Esophagus muscularis mucosa (tissue), 4 donors: ENCODE data around the gene F11R. TPM values are rescaled to one million over a fixed set of nuclear protein-coding genes. Genes with fewer than 3 reads are reported as not detected.
"Not testable (repeated sequence)": the region's sequence is repeated elsewhere in the genome, so short reads cannot be mapped to it uniquely, and the experiment has no call there.

Experiments used
- DNase-seq: peaks from one replicate; pipeline ENCODE4 v3.0.0-alpha.2; 2017; ENCODE audit errors: extremely low spot score
- H3K27ac ChIP-seq, 4 donors: fragments of 200-600 bp; sonication (generic); replicated peaks in 1 of 4; 1 replicate in 3 of 4; 2 replicates in 1 of 4; pipeline ENCODE4 v1.5.1; 2016 to 2019; ENCODE audit warnings: mild to moderate bottlenecking in 1 of 4
- H3K27me3 ChIP-seq, 4 donors: fragments of 200-600 bp; sonication (generic); one replicate each; pipeline versions ENCODE4 v1.5.1 to v1.6.0; 2016 to 2019
- H3K36me3 ChIP-seq, 4 donors: fragments of 200-600 bp; sonication (generic); one replicate each; pipeline ENCODE4 v1.5.1; 2016 to 2019
- H3K4me1 ChIP-seq, 4 donors: fragments of 200-600 bp; sonication (generic); one replicate each; pipeline ENCODE4 v1.5.1; 2016 to 2019
- H3K4me3 ChIP-seq, 4 donors: fragments of 200-600 bp; sonication (generic); 1 replicate in 2 of 4; 2 replicates in 2 of 4; pipeline ENCODE4 v1.5.1; 2016 to 2019; ENCODE audit warnings: mild to moderate bottlenecking in 4 of 4, moderate library complexity in 1 of 4
- H3K9me3 ChIP-seq, 4 donors: fragments of 200-600 bp; sonication (generic); 1 replicate in 3 of 4; 2 replicates in 1 of 4; pipeline ENCODE4 v1.5.1; 2016 to 2019
- EP300 ChIP-seq: sonication (generic); formaldehyde crosslinking; IDR thresholded peaks from one replicate; pipeline ENCODE4 v1.6.1; 2017; ENCODE audit warnings: antibody characterized with exemption
- POLR2A ChIP-seq: fragments of 450-650 bp; IDR thresholded peaks from one replicate; pipeline ENCODE4 v1.6.1; 2017; ENCODE audit warnings: antibody characterized with exemption, moderate library complexity, mild to moderate bottlenecking, low read depth
- POLR2AphosphoS5 ChIP-seq, 2 donors: sonication (generic); formaldehyde crosslinking; IDR thresholded peaks; one replicate each; pipeline ENCODE4 v1.6.1; 2017; ENCODE audit warnings: antibody characterized with exemption in 2 of 2
- WGBS: methylation state at CpG from one replicate; pipeline ENCODE4 v1.1.5; 2018; 5-methylcytosine and 5-hydroxymethylcytosine counted together
- intact Hi-C: fragments of 100-400 bp; cut with DNase I; formaldehyde crosslinking; loops from one replicate; pipeline ENCODE4 v1.15.1; 2023
- small RNA-seq, 3 donors: library from RNA; depleted of rRNA; stranded (forward); fragments of <200 nt; gene quantifications; one replicate each; pipeline ENCODE3, GENCODE V24; 2016
- total RNA-seq, 4 donors: library from RNA; depleted of rRNA; stranded (reverse); fragments of >200 nt; gene quantifications; one replicate each; pipeline versions ENCODE4 v1.1.0 to v1.2.1, GENCODE V29; 2016
- TF ChIP-seq, protein P1 (sequence below), 3 experiments: fragments of 200-600 bp in 2 of 3; fragments of 450-650 bp in 1 of 3; sonication (generic) in 2 of 3; IDR thresholded peaks; one replicate each; pipeline ENCODE4 v1.5.1; 2017 to 2019; ENCODE audit warnings: antibody characterized with exemption in 3 of 3, mild to moderate bottlenecking in 2 of 3, moderate library complexity in 1 of 3

F11R gene
- total RNA-seq, 4 donors from 2014 or later: 9.1 to 17.7 (median 14.9) TPM

DNA sequence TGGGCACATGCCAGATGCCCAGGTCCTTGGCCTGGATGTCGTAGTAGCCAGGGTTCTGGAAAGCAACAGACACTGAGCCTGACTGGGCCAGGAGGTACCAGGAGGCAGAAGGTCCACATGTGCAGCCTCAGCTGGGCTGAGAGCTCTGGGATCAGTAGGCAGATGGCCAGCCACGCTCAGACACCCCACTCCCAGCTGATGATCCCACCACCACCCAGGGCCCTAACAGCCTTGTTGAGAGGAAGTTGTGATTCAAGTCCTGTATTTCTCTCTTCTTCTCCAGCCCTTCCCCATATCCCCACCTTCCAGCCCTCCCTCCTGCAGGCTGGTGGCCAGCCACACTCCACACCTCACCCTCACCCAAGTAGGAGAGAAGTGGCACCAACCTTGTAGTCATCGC lies 70.3 kb downstream of the F11R start:
- TF ChIP-seq POLR2A (no peak), POLR2AphosphoS5 (IDR thresholded peaks at IDR 0.05) (no peak)
- TF ChIP-seq, protein P1, sequence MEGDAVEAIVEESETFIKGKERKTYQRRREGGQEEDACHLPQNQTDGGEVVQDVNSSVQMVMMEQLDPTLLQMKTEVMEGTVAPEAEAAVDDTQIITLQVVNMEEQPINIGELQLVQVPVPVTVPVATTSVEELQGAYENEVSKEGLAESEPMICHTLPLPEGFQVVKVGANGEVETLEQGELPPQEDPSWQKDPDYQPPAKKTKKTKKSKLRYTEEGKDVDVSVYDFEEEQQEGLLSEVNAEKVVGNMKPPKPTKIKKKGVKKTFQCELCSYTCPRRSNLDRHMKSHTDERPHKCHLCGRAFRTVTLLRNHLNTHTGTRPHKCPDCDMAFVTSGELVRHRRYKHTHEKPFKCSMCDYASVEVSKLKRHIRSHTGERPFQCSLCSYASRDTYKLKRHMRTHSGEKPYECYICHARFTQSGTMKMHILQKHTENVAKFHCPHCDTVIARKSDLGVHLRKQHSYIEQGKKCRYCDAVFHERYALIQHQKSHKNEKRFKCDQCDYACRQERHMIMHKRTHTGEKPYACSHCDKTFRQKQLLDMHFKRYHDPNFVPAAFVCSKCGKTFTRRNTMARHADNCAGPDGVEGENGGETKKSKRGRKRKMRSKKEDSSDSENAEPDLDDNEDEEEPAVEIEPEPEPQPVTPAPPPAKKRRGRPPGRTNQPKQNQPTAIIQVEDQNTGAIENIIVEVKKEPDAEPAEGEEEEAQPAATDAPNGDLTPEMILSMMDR (IDR thresholded peaks at IDR 0.05): no peak
- H3K9me3 ChIP-seq: no peaks in the 10 kb centered on the region
- H3K36me3 ChIP-seq: no peaks in the 10 kb centered on the region
- H3K4me3 ChIP-seq: no peak overlapping the region
- H3K4me1 ChIP-seq: no peaks in the 10 kb centered on the region
- peaks cover 0 to 19% (median 0%) of the 10 kb centered on the region in 4 donors for H3K27me3 ChIP-seq
- no peak for DNase-seq
- H3K27ac ChIP-seq: no peak overlapping the region
- intact Hi-C loops: no loop called here
- WGBS: 92% methylated on average over 2 of the region's 3 CpGs

DNA sequence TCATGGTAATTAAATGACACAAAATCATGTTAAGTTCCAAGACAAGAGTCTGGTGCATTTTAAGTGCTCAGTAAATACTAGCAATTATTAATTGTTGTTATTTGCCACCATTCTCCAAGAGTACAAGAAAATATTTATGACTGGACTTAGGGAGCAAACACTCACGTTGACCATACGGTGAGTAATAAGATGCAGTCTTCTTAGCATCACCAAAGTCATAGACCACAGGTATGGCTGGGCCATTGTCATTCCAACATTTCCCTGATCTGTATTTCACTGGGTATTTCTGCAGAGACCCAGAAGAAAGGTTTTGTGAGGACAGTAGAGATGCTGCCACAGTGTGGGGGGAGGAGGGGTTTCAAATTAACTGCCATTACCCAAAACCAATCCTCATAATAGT lies 71.1 kb downstream of the F11R start:
- H3K4me1 ChIP-seq: no peaks in the 10 kb centered on the region
- peaks cover 0 to 26% (median 0%) of the 10 kb centered on the region in 4 donors for H3K27me3 ChIP-seq
- intact Hi-C loops: no loop called here
- no peak for DNase-seq
- WGBS: 88% methylated on average over 2 of the region's 2 CpGs
- no peak for TF ChIP-seq EP300
- TF ChIP-seq POLR2A: no peak
- no peak for TF ChIP-seq POLR2AphosphoS5 (IDR thresholded peaks at IDR 0.05)
- TF ChIP-seq, protein P1 (IDR thresholded peaks at IDR 0.05): no peak
- no peak overlapping the region for H3K4me3 ChIP-seq
- no peaks in the 10 kb centered on the region for H3K36me3 ChIP-seq
- H3K9me3 ChIP-seq: no peaks in the 10 kb centered on the region
- H3K27ac ChIP-seq: no peak overlapping the region

DNA sequence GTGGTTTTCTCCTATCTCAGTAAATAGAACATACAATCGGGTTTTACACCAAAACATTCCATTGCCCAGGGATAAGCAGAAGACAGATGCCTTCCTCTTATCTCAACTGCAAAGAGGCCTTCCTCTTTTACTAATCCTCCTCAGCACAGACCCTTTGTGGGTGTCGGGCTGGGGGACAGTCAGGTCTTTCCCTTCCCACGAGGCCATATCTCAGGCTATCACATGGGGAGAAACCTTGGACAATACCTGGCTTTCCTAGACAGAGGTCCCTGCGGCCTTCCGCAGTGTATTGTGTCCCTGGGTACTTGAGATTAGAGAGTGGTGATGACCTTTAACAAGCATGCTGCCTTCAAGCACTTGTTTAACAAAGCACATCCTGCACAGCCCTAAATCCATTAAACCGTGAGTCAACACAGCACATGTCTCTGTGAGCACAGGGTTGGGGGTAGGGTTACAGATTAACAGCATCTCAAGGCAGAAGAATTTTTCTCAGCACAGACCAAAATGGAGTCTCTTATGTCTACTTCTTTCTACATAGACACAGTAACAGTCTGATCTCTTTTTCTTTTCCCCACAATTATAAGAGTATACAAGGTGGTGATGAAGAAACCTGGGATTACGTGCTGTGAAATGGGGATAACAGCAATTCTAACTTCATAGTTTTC lies 71.6 kb downstream of the F11R start:
- H3K36me3 ChIP-seq, H3K9me3 ChIP-seq, H3K4me1 ChIP-seq, DNase-seq, H3K27ac ChIP-seq, H3K4me3 ChIP-seq, intact Hi-C loops: not testable (repeated sequence)
- 66% methylated on average over 7 of the region's 7 CpGs for WGBS
- peaks cover 0 to 26% (median 0%) of the 10 kb centered on the region in 4 donors for H3K27me3 ChIP-seq

DNA sequence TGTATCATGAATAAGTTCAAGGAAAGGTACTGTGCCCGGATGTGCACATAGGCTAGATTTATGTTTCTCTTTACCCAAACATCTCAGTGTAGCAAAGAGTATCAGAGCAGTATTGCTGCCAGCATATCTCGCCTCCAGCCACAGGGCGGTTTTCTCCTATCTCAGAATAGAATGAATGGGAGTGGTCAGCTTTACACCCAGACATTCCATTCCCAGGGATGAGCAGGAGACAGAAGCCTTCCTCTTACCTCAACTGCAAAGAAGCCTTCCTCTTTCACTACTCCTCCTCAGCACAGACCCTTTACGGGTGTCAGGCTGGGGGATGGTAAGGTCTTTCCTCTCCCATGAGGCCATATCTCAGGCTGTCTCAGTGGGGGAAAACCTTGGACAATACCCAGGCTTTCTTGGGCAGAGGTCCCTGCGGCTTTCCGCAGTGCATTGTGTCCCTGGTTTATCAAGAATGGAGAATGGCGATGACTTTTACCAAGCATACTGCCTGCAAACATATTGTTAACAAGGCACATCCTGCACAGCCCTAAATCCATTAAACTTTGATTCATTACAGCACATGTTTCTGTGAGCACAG lies 73.7 kb downstream of the F11R start:
- H3K27me3 ChIP-seq: peaks cover 0 to 18% (median 0%) of the 10 kb centered on the region in 4 donors
- 54% methylated on average over 5 of the region's 7 CpGs for WGBS
- H3K27ac ChIP-seq, intact Hi-C loops, H3K4me1 ChIP-seq, DNase-seq, H3K9me3 ChIP-seq, H3K4me3 ChIP-seq, H3K36me3 ChIP-seq: not testable (repeated sequence)

DNA sequence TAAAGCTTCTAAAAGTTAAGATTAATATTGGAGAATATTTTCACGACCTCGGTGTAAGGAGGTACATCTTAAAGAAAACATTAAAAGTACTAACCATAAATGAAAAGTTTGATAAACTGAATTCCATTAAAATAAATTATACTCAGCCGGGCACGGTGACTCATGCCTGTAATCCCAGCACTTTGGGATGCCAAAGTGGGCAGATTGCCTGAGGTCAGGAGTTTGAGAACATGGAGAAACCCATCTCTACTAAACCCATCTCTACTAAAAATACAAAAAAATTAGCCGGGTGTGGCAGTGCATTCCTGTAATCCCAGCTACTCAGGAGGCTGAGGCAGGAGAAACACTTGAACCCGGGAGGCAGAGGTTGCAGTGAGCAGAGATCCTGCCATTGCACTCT lies 75.1 kb downstream of the F11R start:
- DNase-seq, H3K36me3 ChIP-seq, H3K4me3 ChIP-seq, H3K4me1 ChIP-seq, H3K27ac ChIP-seq, intact Hi-C loops: not testable (repeated sequence)
- Histone ChIP-seq H3K9me3 (peaks cover 0 to 16% (median 5%) of the 10 kb centered on the region in 4 donors), H3K27me3 (peaks cover 0 to 23% (median 0%) of the 10 kb centered on the region in 4 donors)
- WGBS: 76% methylated on average over 6 of the region's 6 CpGs

Small RNAs within 50 kb of the gene (small RNA-seq; reads per million reads assigned to genes)
- gene AL591806.2: 0 reads per million in 3 donors

Other genes with a start within 250 kb of the F11R start
- gene LY9, start 225.0 kb downstream of the F11R start, total RNA-seq: under 1 TPM in 2 of 4 donors, not detected in 2; 0.26 to 0.66 TPM
- gene CD244, start 158.3 kb downstream of the F11R start, total RNA-seq: under 1 TPM in 3 of 4 donors, not detected in 1; 0.13 to 0.83 (median 0.34) TPM
- 1 to 10 TPM in 1 of 4 donors, under 1 TPM in 1, not detected in 2; 0.66 to 2.2 TPM for gene ITLN1, start 136.0 kb downstream of the F11R start, total RNA-seq
- gene ITLN2, start 66.3 kb downstream of the F11R start, total RNA-seq: not detected
- gene TSTD1, start 17.8 kb upstream of the F11R start, total RNA-seq: 10 to 100 TPM; 19.0 to 46.5 (median 29.4) TPM
- 10 to 100 TPM; 36.5 to 54.2 (median 48.7) TPM for gene USF1, start 24.8 kb upstream of the F11R start, total RNA-seq
- gene ARHGAP30, start 48.7 kb upstream of the F11R start, total RNA-seq: 10 to 100 TPM in 1 of 4 donors, 1 to 10 TPM in 3; 4.6 to 14.1 (median 6.9) TPM
- gene NECTIN4, start 68.4 kb upstream of the F11R start, total RNA-seq: not detected
- gene KLHDC9, start 77.2 kb upstream of the F11R start, total RNA-seq: 1 to 10 TPM; 5.1 to 8.3 (median 7.6) TPM
- gene PFDN2, start 96.9 kb upstream of the F11R start, total RNA-seq: 10 to 100 TPM; 19.5 to 52.0 (median 40.5) TPM
- gene NIT1, start 97.0 kb upstream of the F11R start, total RNA-seq: 10 to 100 TPM; 32.8 to 35.6 (median 34.8) TPM
- 10 to 100 TPM; 37.0 to 82.5 (median 47.7) TPM for gene DEDD, start 111.5 kb upstream of the F11R start, total RNA-seq
- 10 to 100 TPM; 62.8 to 86.1 (median 71.6) TPM for gene UFC1, start 132.8 kb upstream of the F11R start, total RNA-seq
- gene USP21, start 138.3 kb upstream of the F11R start, total RNA-seq: 10 to 100 TPM; 13.3 to 25.3 (median 16.3) TPM
- 10 to 100 TPM; 12.8 to 22.1 (median 15.8) TPM for gene PPOX, start 145.3 kb upstream of the F11R start, total RNA-seq
- 10 to 100 TPM; 14.1 to 26.5 (median 21.8) TPM for gene B4GALT3, start 156.4 kb upstream of the F11R start, total RNA-seq
- gene ADAMTS4, start 177.9 kb upstream of the F11R start, total RNA-seq: 100 to 1,000 TPM in 1 of 4 donors, 10 to 100 TPM in 1, 1 to 10 TPM in 2; 2.5 to 126 (median 12.0) TPM
- 100 to 1,000 TPM in 3 of 4 donors, 10 to 100 TPM in 1; 68.5 to 131 (median 122) TPM for gene NDUFS2, start 181.2 kb upstream of the F11R start, total RNA-seq
- 100 to 1,000 TPM in 1 of 4 donors, 10 to 100 TPM in 3; 32.8 to 145 (median 47.4) TPM for gene FCER1G, start 194.1 kb upstream of the F11R start, total RNA-seq
- not detected for gene APOA2, start 202.5 kb upstream of the F11R start, total RNA-seq
- 10 to 100 TPM in 3 of 4 donors, 1 to 10 TPM in 1; 9.1 to 24.1 (median 16.3) TPM for gene TOMM40L, start 204.9 kb upstream of the F11R start, total RNA-seq
- gene NR1I3, start 217.1 kb upstream of the F11R start, total RNA-seq: not detected
- 10 to 100 TPM in 1 of 4 donors, 1 to 10 TPM in 3; 3.3 to 12.7 (median 6.7) TPM for gene PCP4L1, start 237.6 kb upstream of the F11R start, total RNA-seq